HUES6 (cell line): Measurements from ENCODE around the gene GPR78.
"Not testable (repeated sequence)": the region's sequence is repeated elsewhere in the genome, so short reads cannot be mapped to it uniquely, and the experiment has no call there.

Experiments
- H3K27ac ChIP-seq: 2 replicates; pipeline ENCODE4 v1.7.0; 2013; ENCODE audit warnings: low read depth, mild to moderate bottlenecking, low read length, inconsistent platforms
- H3K27me3 ChIP-seq: 2 replicates; pipeline ENCODE4 v1.6.1; 2013; ENCODE audit warnings: low read length; ENCODE audit not compliant: control insufficient read depth, insufficient read depth
- H3K36me3 ChIP-seq: 2 replicates; pipeline ENCODE4 v1.6.1; 2013; ENCODE audit warnings: low read length; ENCODE audit not compliant: control insufficient read depth, insufficient read depth
- H3K4me1 ChIP-seq: 2 replicates; pipeline ENCODE4 v1.6.1; 2013; ENCODE audit warnings: low read length; ENCODE audit not compliant: control insufficient read depth, insufficient read depth
- H3K4me3 ChIP-seq: 2 replicates; pipeline ENCODE4 v1.5.1; 2013; ENCODE audit warnings: low read depth, low read length
- H3K9ac ChIP-seq: one replicate; pipeline ENCODE4 v1.6.1; 2013; ENCODE audit warnings: mild to moderate bottlenecking, low read length
- H3K9me3 ChIP-seq: 2 replicates; pipeline ENCODE4 v1.6.1; 2013; ENCODE audit warnings: low read depth, low read length; ENCODE audit not compliant: control insufficient read depth, insufficient read depth

Gene GPR78

DNA sequence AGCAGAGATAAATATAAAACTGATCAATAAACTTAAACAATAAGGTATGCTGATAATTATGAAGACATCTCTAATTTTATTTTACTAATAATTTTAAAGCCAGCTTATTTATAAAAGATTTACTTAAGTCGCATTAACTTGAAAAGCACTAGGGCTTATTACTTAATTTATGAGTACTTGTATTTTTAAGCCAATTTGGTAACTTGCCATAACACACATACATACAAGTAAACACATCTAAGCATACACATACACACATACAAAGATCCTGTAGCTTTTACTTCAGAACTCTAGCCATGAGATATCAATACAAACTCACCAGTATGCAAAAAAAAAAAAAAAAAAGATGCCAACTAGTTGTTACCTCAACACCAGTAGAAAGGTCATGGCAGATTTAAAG, 10.0 kb upstream of the GPR78 start:
- Histone ChIP-seq H3K9ac (no peak overlapping the region), H3K9me3 (no peaks in the 10 kb centered on the region), H3K36me3 (no peaks in the 10 kb centered on the region), H3K27ac (no peak overlapping the region), H3K4me3 (no peak overlapping the region), H3K27me3 (peaks cover 7% of the 10 kb centered on the region; the same call in 1 of the 2 replicates), H3K4me1 (peaks cover 30% of the 10 kb centered on the region)

- no peaks in the 10 kb centered on the region for H3K36me3 ChIP-seq
- H3K9ac ChIP-seq, result no peak overlapping the region
- peaks cover 18% of the 10 kb centered on the region for H3K27me3 ChIP-seq
- no peak overlapping the region for H3K4me3 ChIP-seq
- H3K4me1 ChIP-seq, result peaks cover 23% of the 10 kb centered on the region
- no peaks in the 10 kb centered on the region for H3K9me3 ChIP-seq
- no peak overlapping the region for H3K27ac ChIP-seq
Measured at GRCh38 chr4:8571702-8572685, 8.2 kb upstream of the GPR78 start.

- Histone ChIP-seq H3K36me3 (no peaks in the 10 kb centered on the region), H3K4me1 (peaks cover 14% of the 10 kb centered on the region), H3K27ac (no peak overlapping the region), H3K27me3 (peaks cover 31% of the 10 kb centered on the region), H3K9me3 (no peaks in the 10 kb centered on the region), H3K9ac (no peak overlapping the region), H3K4me3 (no peak overlapping the region)
Measured at GRCh38 chr4:8573266-8573665, 6.9 kb upstream of the GPR78 start.

- H3K4me3 ChIP-seq, result no peak overlapping the region
- no peak overlapping the region for H3K27ac ChIP-seq
- peaks cover 47% of the 10 kb centered on the region for H3K27me3 ChIP-seq
- no peak overlapping the region for H3K9ac ChIP-seq
- H3K36me3 ChIP-seq, result no peaks in the 10 kb centered on the region
- H3K9me3 ChIP-seq, result no peaks in the 10 kb centered on the region
- H3K4me1 ChIP-seq, result peaks cover 14% of the 10 kb centered on the region
Measured at GRCh38 chr4:8574796-8575370, 5.3 kb upstream of the GPR78 start.

- H3K27ac ChIP-seq, result no peak overlapping the region
- H3K9ac ChIP-seq, result no peak overlapping the region
- no peak overlapping the region for H3K4me3 ChIP-seq
Measured at GRCh38 chr4:8575457-8575856, 4.7 kb upstream of the GPR78 start.

GRCh38 chr4:8576591-8576990, 3.6 kb upstream of the GPR78 start:
- Histone ChIP-seq H3K4me1 (peaks cover 25% of the 10 kb centered on the region), H3K27me3 (peaks cover 59% of the 10 kb centered on the region)
- not testable (repeated sequence) for H3K4me3 ChIP-seq, H3K27ac ChIP-seq, H3K36me3 ChIP-seq, H3K9ac ChIP-seq, H3K9me3 ChIP-seq

More at GRCh38 chr4:8575457-8575856, 4.7 kb upstream of the GPR78 start:
- Histone ChIP-seq H3K4me1 (peaks cover 16% of the 10 kb centered on the region), H3K27me3 (peaks cover 49% of the 10 kb centered on the region), H3K36me3 (no peaks in the 10 kb centered on the region), H3K9me3 (no peaks in the 10 kb centered on the region)

DNA sequence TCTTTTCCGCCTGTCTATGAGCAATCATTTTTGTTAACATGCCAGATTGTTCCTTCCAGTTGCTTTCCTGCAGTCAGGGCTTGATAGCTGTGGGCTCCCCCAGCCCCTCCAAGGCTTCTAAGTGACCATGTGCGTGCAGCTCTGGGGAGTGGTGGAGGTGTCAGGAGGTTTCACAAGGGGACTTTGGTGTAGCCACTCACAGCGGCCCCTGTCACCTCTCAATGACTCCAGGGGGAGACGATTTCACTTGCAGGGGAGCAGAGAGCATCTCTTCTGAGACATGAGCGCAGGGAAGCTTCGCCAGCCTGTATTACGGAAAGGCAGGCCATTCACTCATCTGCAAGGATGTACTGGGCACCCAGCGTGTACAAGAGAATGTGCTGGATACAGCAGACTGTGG, 3.1 kb upstream of the GPR78 start:
- no peak overlapping the region for H3K4me3 ChIP-seq
- H3K36me3 ChIP-seq, result no peaks in the 10 kb centered on the region
- H3K4me1 ChIP-seq, result peaks cover 25% of the 10 kb centered on the region
- peaks cover 64% of the 10 kb centered on the region for H3K27me3 ChIP-seq
- H3K9me3 ChIP-seq, result no peaks in the 10 kb centered on the region
- no peak overlapping the region for H3K9ac ChIP-seq
- H3K27ac ChIP-seq, result no peak overlapping the region

GRCh38 chr4:8577972-8578371, 2.2 kb upstream of the GPR78 start:
- Histone ChIP-seq H3K4me1 (peaks cover 21% of the 10 kb centered on the region), H3K4me3 (no peak overlapping the region), H3K36me3 (no peaks in the 10 kb centered on the region), H3K27ac (no peak overlapping the region), H3K27me3 (peaks cover 73% of the 10 kb centered on the region), H3K9me3 (no peaks in the 10 kb centered on the region), H3K9ac (no peak overlapping the region)

GRCh38 chr4:8578717-8579116, 1.5 kb upstream of the GPR78 start:
- H3K4me3 ChIP-seq, result no peak overlapping the region

DNA sequence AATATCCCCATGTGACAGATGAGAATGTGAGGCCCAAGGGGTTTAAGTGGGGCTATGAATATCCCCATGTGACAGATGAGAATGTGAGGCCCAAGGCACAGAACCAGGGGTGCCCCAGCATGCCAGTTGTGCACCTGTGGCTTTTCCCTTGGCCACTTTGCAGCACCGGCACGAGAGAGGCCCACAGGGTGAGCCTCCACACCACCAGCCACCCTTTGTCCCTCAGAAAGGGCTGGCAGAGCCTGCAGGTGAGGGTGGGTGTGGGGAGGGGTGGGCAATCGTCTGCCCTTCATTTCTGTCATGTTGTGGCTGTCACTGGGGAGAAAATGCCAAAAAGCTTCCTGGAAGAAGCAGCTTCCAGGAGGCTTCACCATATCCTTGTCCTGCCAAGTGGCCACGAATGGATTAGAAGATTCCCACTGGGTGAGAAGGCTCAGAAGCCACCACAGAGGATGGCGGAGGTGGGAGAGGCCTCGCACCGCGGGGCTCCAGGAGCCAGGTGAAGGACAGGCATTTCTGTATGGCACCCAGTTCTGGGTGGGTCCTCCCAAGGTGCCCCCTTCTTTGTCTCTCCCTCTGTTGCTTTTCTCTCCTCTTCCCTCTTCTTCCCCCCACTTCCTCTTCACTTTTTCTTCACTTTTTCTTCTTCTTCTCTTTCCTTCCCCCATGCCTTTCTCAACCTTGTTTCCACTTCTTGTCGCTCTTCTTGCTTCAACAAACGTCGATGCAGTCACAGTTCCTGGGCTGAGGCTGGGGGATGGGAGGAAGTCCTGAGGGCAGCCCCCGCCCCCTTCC, 469 bp upstream of the GPR78 start:
- Histone ChIP-seq H3K4me3 (peak overlapping the region; percentile 43), H3K9ac (no peak overlapping the region), H3K27me3 (peaks cover 86% of the 10 kb centered on the region), H3K4me1 (peaks cover 21% of the 10 kb centered on the region), H3K36me3 (no peaks in the 10 kb centered on the region), H3K27ac (no peak overlapping the region), H3K9me3 (no peaks in the 10 kb centered on the region)

More at GRCh38 chr4:8578717-8579116, 1.5 kb upstream of the GPR78 start:
- Histone ChIP-seq H3K9ac (no peak overlapping the region), H3K4me1 (peaks cover 21% of the 10 kb centered on the region), H3K27me3 (peaks cover 80% of the 10 kb centered on the region), H3K27ac (no peak overlapping the region), H3K36me3 (no peaks in the 10 kb centered on the region), H3K9me3 (no peaks in the 10 kb centered on the region)
